Thyroid gland (tissue), 4 donors: ENCODE measurements around the gene SLC15A1. TPM values are rescaled to one million over a fixed set of nuclear protein-coding genes. Genes with fewer than 3 reads are reported as not detected.
A peak's percentile ranks its signal among the peaks of the same experiment; 100 is the strongest.

Experiments
- DNase-seq, 2 donors: peaks; one replicate each; pipeline ENCODE4 v3.0.0-alpha.2; 2019
- H3K27ac ChIP-seq, 3 donors: fragments of 200-600 bp; sonication (generic); 1 replicate in 2 of 3; 2 replicates in 1 of 3; pipeline ENCODE4 v1.5.1; 2016 to 2019; ENCODE audit warnings: mild to moderate bottlenecking in 1 of 3, moderate library complexity in 1 of 3
- H3K27me3 ChIP-seq: fragments of 200-600 bp; sonication (generic); one replicate; pipeline ENCODE4 v1.5.1; 2019
- H3K36me3 ChIP-seq, 2 donors: fragments of 200-600 bp; sonication (generic); one replicate each; pipeline ENCODE4 v1.5.1; 2016 to 2019
- H3K4me1 ChIP-seq, 2 donors: fragments of 200-600 bp; sonication (generic); one replicate each; pipeline ENCODE4 v1.5.1; 2017 to 2019
- H3K4me3 ChIP-seq, 3 donors: fragments of 200-600 bp; sonication (generic); replicated peaks in 1 of 3; 1 replicate in 2 of 3; 2 replicates in 1 of 3; pipeline ENCODE4 v1.5.1; 2016; ENCODE audit warnings: mild to moderate bottlenecking in 1 of 3
- H3K9me3 ChIP-seq: fragments of 200-600 bp; sonication (generic); one replicate; pipeline ENCODE4 v1.5.1; 2017
- CTCF ChIP-seq, 6 experiments: fragments of 200-600 bp in 3 of 6; fragments of 450-650 bp in 3 of 6; sonication (generic) in 3 of 6; IDR thresholded peaks; one replicate each; pipeline ENCODE4 v1.5.1; 2016 to 2019; ENCODE audit warnings: antibody characterized with exemption in 6 of 6, mild to moderate bottlenecking in 2 of 6, inconsistent platforms in 1 of 6, moderate library complexity in 1 of 6
- POLR2A ChIP-seq, 2 donors: fragments of 450-650 bp; IDR thresholded peaks; one replicate each; pipeline ENCODE4 v1.6.1; 2017; ENCODE audit warnings: antibody characterized with exemption in 2 of 2, mild to moderate bottlenecking in 2 of 2, moderate library complexity in 1 of 2
- WGBS, 2 donors: methylation state at CpG; one replicate each; pipeline ENCODE4 v1.1.5; 2017; 5-methylcytosine and 5-hydroxymethylcytosine counted together
- intact Hi-C: fragments of 100-400 bp; cut with DNase I; formaldehyde crosslinking; loops from one replicate; pipeline ENCODE4 v1.15.1; 2023
- total RNA-seq, 4 donors: library from RNA; depleted of rRNA; stranded (reverse); fragments of >200 nt; gene quantifications; one replicate each; pipeline ENCODE4 v1.2.3, GENCODE V29; 2016

The SLC15A1 gene
- total RNA-seq, 4 donors from 2014 or later, result 0.33 TPM; not detected in 3

DNA sequence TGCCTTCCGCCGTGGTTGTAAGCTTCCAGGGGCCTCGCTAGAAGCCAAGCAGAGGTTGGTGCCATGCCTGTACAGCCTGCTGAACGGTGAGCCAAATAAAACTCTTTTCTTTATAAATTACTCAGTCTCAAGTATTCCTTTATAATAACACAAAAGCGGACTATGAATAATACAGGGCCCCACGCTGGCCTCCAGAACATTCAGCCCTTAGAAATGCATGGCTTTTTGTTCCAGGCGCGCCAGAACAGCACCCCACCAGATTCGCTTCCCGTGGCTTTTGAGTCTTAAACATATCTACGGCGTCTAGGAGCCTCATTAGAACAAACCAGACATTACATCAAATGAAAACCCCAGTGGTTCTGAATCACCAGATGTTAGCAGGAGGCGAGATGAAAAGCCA is 75.1 kb downstream of the SLC15A1 start:
- Histone ChIP-seq H3K9me3 (no peaks in the 10 kb centered on the region), H3K4me1 (peaks cover 0 to 6% of the 10 kb centered on the region in 2 donors), H3K4me3 (no peak overlapping the region), H3K27ac (no peak overlapping the region), H3K36me3 (no peaks in the 10 kb centered on the region), H3K27me3 (no peaks in the 10 kb centered on the region)
- TF ChIP-seq CTCF (IDR thresholded peaks at IDR 0.05) (no peak), POLR2A (IDR thresholded peaks at IDR 0.05) (no peak)
- intact Hi-C loops, result loop anchor here (10.0 kb wide), 1 partner anchor 823 kb away; no protein-coding TSS in a partner anchor
- 78 to 82% methylated on average over 13 of the region's 13 CpGs for WGBS, 2 donors
- DNase-seq, result no peak

- no peaks in the 10 kb centered on the region for H3K27me3 ChIP-seq
- DNase-seq, result no peak
- H3K36me3 ChIP-seq, result no peaks in the 10 kb centered on the region
- intact Hi-C loops, result loop anchor here (10.0 kb wide), 1 partner anchor 821 kb away; no protein-coding TSS in a partner anchor
- H3K4me3 ChIP-seq, result no peak overlapping the region
- WGBS, 2 donors, result 95 to 99% methylated on average over 12 to 13 of the region's 13 CpGs
- H3K4me1 ChIP-seq, result peaks cover 0 to 6% of the 10 kb centered on the region in 2 donors
- TF ChIP-seq POLR2A (IDR thresholded peaks at IDR 0.05), result no peak
- H3K9me3 ChIP-seq, result no peaks in the 10 kb centered on the region
- H3K27ac ChIP-seq, result no peak overlapping the region
Measured at GRCh38 chr13:98676239-98676638, 76.2 kb downstream of the SLC15A1 start.

GRCh38 chr13:98675837-98676236 is 76.6 kb downstream of the SLC15A1 start:
- Histone ChIP-seq H3K9me3 (no peaks in the 10 kb centered on the region), H3K4me1 (peaks cover 0 to 6% of the 10 kb centered on the region in 2 donors), H3K27ac (no peak overlapping the region), H3K36me3 (no peaks in the 10 kb centered on the region), H3K4me3 (no peak overlapping the region), H3K27me3 (no peaks in the 10 kb centered on the region)
- WGBS, 2 donors, result 92% methylated on average over 7 to 15 of the region's 16 CpGs
- DNase-seq, result no peak
- no peak for TF ChIP-seq CTCF (IDR thresholded peaks at IDR 0.05)
- TF ChIP-seq POLR2A (IDR thresholded peaks at IDR 0.05), result no peak
- intact Hi-C loops, result loop anchor here (10.0 kb wide), 1 partner anchor 821 kb away; no protein-coding TSS in a partner anchor

DNA sequence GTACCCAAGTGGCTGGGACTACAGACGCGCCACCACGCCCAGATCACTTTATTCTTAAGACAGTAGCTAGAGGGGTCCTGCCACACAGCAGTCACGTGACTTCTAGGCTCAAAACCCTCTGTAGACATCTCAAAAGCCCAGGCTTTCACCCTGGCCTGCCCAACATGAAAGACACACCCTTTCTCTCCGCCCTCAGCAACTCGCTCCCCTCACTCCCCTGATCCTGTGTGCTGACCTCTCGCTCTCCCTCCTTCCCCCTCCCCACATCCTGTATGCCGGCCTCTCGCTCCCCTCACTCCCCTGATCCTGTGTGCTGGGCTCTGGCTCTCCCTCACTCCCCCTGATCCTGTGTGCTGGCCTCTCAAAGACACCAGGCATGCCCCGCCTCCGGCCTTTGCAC is 77.4 kb downstream of the SLC15A1 start:
- Histone ChIP-seq H3K4me3 (no peak overlapping the region), H3K36me3 (no peaks in the 10 kb centered on the region), H3K9me3 (no peaks in the 10 kb centered on the region), H3K27me3 (no peaks in the 10 kb centered on the region), H3K4me1 (peaks cover 0 to 6% of the 10 kb centered on the region in 2 donors), H3K27ac (no peak overlapping the region)
- TF ChIP-seq CTCF (IDR thresholded peaks at IDR 0.05), result no peak
- no peak for TF ChIP-seq POLR2A (IDR thresholded peaks at IDR 0.05)
- no peak for DNase-seq
- WGBS, 2 donors, result 83 to 86% methylated on average over 11 of the region's 11 CpGs
- intact Hi-C loops, result loop anchor here (10.0 kb wide), 1 partner anchor 820 kb away; no protein-coding TSS in a partner anchor

GRCh38 chr13:98672947-98673613 is 79.4 kb downstream of the SLC15A1 start:
- DNase-seq, result peak; percentile 70 to 72
- TF ChIP-seq CTCF (IDR thresholded peaks at IDR 0.05) (peak; percentile 76 to 94 (median 82)), POLR2A (IDR thresholded peaks at IDR 0.05) (no peak)
- Histone ChIP-seq H3K36me3 (no peaks in the 10 kb centered on the region), H3K9me3 (no peaks in the 10 kb centered on the region), H3K4me3 (no peak overlapping the region), H3K27me3 (no peaks in the 10 kb centered on the region), H3K4me1 (peaks cover 0 to 6% of the 10 kb centered on the region in 2 donors), H3K27ac (no peak overlapping the region)
- 17 to 23% methylated on average over 11 of the region's 11 CpGs for WGBS, 2 donors
- intact Hi-C loops, result loop anchor here (10.0 kb wide), 1 partner anchor 818 kb away; no protein-coding TSS in a partner anchor
